Mesenteric fat pad (tissue), 1 donor: ENCODE results near the gene PTCH1. TPM values are rescaled to one million over a fixed set of nuclear protein-coding genes. Genes with fewer than 3 reads are reported as not detected.

ENCODE experiments used
- DNase-seq: peaks from one replicate; pipeline ENCODE4 v3.0.0-alpha.2; 2020; ENCODE audit warnings: low spot score
- total RNA-seq: library from RNA; stranded (reverse); fragmentation: NEBNext Ultra II Directional; extraction: Animal tissue kit (Norgen Biotek cat#: 25700); gene quantifications from one replicate; pipeline ENCODE4 v1.2.1, GENCODE V29; 2021
- donor health status: DM: yes; HTN: yes; CAD: no.

PTCH1 gene
- total RNA-seq, 1 donor from 2014 or later: 12.5 TPM

- no peak for DNase-seq
Measured at GRCh38 chr9:95499046-95499676, 17.6 kb downstream of the PTCH1 start.

- DNase-seq: no peak
Measured at GRCh38 chr9:95498641-95499040, 18.1 kb downstream of the PTCH1 start.

GRCh38 chr9:95497772-95498171, 19.0 kb downstream of the PTCH1 start:
- no peak for DNase-seq

GRCh38 chr9:95496687-95497086, 20.1 kb downstream of the PTCH1 start:
- no peak for DNase-seq

GRCh38 chr9:95495961-95496360, 20.8 kb downstream of the PTCH1 start:
- no peak for DNase-seq

- DNase-seq: no peak
Measured at GRCh38 chr9:95495529-95495928, 21.2 kb downstream of the PTCH1 start.

GRCh38 chr9:95494416-95495371, 22.1 kb downstream of the PTCH1 start:
- DNase-seq: no peak

- DNase-seq: no peak
Measured at GRCh38 chr9:95494022-95494415, 22.8 kb downstream of the PTCH1 start.

GRCh38 chr9:95493402-95493801, 23.4 kb downstream of the PTCH1 start:
- DNase-seq: no peak

GRCh38 chr9:95491543-95492320, 25.0 kb downstream of the PTCH1 start:
- DNase-seq: no peak

GRCh38 chr9:95488954-95489353, 27.8 kb downstream of the PTCH1 start:
- no peak for DNase-seq

- DNase-seq: no peak
Measured at GRCh38 chr9:95486318-95486717, 30.5 kb downstream of the PTCH1 start.

GRCh38 chr9:95484225-95484624, 32.5 kb downstream of the PTCH1 start:
- DNase-seq: no peak

- DNase-seq: no peak
Measured at GRCh38 chr9:95483431-95483830, 33.3 kb downstream of the PTCH1 start.

GRCh38 chr9:95482621-95483020, 34.1 kb downstream of the PTCH1 start:
- no peak for DNase-seq

GRCh38 chr9:95481000-95481399, 35.8 kb downstream of the PTCH1 start:
- no peak for DNase-seq

- no peak for DNase-seq
Measured at GRCh38 chr9:95480346-95480745, 36.4 kb downstream of the PTCH1 start.

GRCh38 chr9:95479330-95479729, 37.4 kb downstream of the PTCH1 start:
- DNase-seq: no peak

- DNase-seq: no peak
Measured at GRCh38 chr9:95478335-95478734, 38.4 kb downstream of the PTCH1 start.

- DNase-seq: no peak
Measured at GRCh38 chr9:95477885-95478284, 38.9 kb downstream of the PTCH1 start.

- no peak for DNase-seq
Measured at GRCh38 chr9:95477441-95477840, 39.3 kb downstream of the PTCH1 start.

- DNase-seq: no peak
Measured at GRCh38 chr9:95468791-95469190, 48.0 kb downstream of the PTCH1 start.
